HUES48 (cell line): ENCODE data around the gene CCM2.
"Not testable (repeated sequence)": the region's sequence is repeated elsewhere in the genome, so short reads cannot be mapped to it uniquely, and the experiment has no call there.

ENCODE experiments used
- H3K27ac ChIP-seq: one replicate; pipeline ENCODE4 v1.7.0; 2013; ENCODE audit warnings: low read depth, low read length, inconsistent platforms
- H3K27me3 ChIP-seq: 2 replicates; pipeline ENCODE4 v1.6.1; 2013; ENCODE audit warnings: mild to moderate bottlenecking, low read length; ENCODE audit not compliant: control insufficient read depth, insufficient read depth
- H3K36me3 ChIP-seq: 2 replicates; pipeline ENCODE4 v1.6.1; 2013; ENCODE audit warnings: low read length; ENCODE audit not compliant: control insufficient read depth, insufficient read depth
- H3K4me1 ChIP-seq: 2 replicates; pipeline ENCODE4 v1.6.1; 2013; ENCODE audit warnings: mild to moderate bottlenecking, low read length; ENCODE audit not compliant: control insufficient read depth, insufficient read depth
- H3K4me3 ChIP-seq: 2 replicates; pipeline ENCODE4 v1.5.1; 2013; ENCODE audit warnings: mild to moderate bottlenecking, low read depth, low read length
- H3K9ac ChIP-seq: 2 replicates; pipeline ENCODE4 v1.6.1; 2013; ENCODE audit warnings: mild to moderate bottlenecking, low read depth, low read length, moderate library complexity
- H3K9me3 ChIP-seq: 2 replicates; pipeline ENCODE4 v1.6.1; 2013; ENCODE audit warnings: low read length; ENCODE audit not compliant: control insufficient read depth, insufficient read depth

The CCM2 gene

DNA sequence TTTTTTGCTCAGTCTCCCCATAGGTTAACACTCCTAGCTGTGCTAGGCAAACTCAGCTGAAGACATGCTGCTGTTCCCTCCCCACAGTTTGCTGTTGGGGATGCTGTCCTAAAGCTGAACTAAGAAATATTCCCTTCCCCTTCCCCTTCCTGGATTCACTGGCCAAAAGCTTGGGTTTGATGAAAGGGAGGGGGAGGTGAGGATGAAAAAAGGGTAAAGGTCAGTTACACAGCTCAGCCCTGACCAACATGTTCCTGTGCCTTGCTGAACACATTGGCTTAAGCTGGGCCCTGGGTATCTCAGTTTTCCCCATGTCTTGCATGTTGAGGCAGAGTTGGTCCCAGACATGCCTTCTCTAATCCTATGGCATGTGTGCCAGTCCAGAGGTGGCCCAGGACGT lies 15.3 kb downstream of the CCM2 start:
- Histone ChIP-seq H3K27me3 (no peaks in the 10 kb centered on the region), H3K27ac (no peak overlapping the region), H3K4me1 (no peaks in the 10 kb centered on the region), H3K36me3 (0 out of 2 replicates have a peak, but pooled peaks cover 2% of the 10 kb centered on the region), H3K4me3 (no peak overlapping the region), H3K9ac (no peak overlapping the region), H3K9me3 (peaks cover 2% of the 10 kb centered on the region)

DNA sequence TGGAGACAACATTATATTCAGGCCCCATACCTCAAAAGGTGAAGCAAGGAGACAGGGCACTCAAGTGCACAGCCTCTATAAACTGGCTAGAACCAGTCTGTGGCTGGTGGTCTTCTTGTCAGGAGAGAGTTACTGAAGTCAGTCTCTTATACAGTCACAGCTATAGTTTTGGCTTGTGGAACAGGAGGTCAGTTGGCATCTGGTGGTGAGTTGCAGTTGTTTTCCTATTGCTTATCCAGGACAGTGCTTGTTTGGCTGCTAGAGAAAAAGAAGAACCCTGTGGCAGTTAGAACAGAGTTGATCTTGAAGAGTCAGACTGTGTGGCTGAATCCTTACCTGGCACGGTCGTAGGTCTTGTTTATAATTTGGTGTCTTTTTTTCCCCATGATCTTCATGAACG lies 17.3 kb downstream of the CCM2 start:
- H3K27me3 ChIP-seq = no peaks in the 10 kb centered on the region
- peaks cover 2% of the 10 kb centered on the region for H3K9me3 ChIP-seq
- H3K27ac ChIP-seq = no peak overlapping the region
- H3K4me3 ChIP-seq = no peak overlapping the region
- H3K4me1 ChIP-seq = no peaks in the 10 kb centered on the region
- H3K9ac ChIP-seq = no peak overlapping the region
- 0 out of 2 replicates have a peak, but pooled peaks cover 2% of the 10 kb centered on the region for H3K36me3 ChIP-seq

DNA sequence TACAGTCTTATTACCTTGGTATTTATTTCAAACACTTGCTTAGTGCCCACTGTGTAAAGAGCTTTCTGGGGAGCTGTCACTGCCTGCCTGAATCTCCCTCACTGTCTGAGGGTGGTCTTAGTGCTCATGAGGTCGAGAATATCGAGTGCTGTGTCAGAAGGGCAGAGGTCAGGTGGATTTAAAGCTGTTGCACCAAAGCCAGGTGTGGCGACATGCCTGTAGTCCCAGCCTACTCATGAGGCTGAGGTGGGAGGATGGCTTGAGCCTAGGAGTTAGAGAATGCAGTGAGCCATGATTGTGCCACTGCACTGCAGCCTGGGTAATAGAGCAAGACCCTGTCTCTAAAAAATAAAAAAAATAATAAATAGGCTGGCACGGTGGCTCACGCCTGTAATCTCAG lies 20.9 kb downstream of the CCM2 start:
- Histone ChIP-seq H3K27me3 (no peaks in the 10 kb centered on the region), H3K4me3 (no peak overlapping the region), H3K9ac (no peak overlapping the region), H3K4me1 (no peaks in the 10 kb centered on the region), H3K9me3 (peaks cover 2% of the 10 kb centered on the region), H3K36me3 (0 out of 2 replicates have a peak, but pooled peaks cover 2% of the 10 kb centered on the region), H3K27ac (no peak overlapping the region)

DNA sequence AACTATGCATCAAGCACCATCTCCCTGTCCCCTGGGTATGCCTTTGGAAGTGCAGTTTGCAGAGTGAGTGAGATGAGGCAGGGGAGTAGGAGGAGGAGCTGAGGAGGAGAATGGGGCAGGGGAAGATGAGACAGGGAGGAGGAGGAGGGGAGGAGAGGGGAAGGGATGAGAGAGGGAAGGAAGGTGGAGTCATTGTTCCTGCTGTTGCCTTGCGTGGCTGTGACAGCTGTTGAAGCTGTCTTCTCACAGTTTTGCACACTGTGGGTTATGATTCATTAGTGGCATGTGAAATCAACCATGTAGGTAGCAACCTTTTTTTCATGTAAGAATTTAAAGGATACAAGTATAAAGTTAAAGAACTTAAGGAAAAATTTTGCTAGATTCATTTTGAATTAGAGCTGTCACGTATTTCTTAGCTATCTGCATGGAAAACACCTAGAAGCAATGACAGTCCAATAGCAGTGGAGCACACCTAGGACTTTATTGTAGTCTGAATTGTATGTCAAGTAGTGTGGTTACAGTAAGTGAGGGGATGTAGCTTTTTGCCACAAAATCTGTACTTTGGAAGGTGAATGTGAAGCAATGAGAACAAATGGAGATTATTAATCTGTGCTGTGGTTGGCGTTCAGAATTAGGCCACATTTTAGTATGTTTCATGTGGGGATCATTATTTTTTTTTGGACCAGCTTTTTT lies 21.7 kb downstream of the CCM2 start:
- Histone ChIP-seq H3K4me1 (no peaks in the 10 kb centered on the region), H3K36me3 (0 out of 2 replicates have a peak, but pooled peaks cover 4% of the 10 kb centered on the region), H3K9me3 (peaks cover 2% of the 10 kb centered on the region), H3K27me3 (no peaks in the 10 kb centered on the region), H3K27ac (no peak overlapping the region), H3K9ac (no peak overlapping the region), H3K4me3 (no peak overlapping the region)

DNA sequence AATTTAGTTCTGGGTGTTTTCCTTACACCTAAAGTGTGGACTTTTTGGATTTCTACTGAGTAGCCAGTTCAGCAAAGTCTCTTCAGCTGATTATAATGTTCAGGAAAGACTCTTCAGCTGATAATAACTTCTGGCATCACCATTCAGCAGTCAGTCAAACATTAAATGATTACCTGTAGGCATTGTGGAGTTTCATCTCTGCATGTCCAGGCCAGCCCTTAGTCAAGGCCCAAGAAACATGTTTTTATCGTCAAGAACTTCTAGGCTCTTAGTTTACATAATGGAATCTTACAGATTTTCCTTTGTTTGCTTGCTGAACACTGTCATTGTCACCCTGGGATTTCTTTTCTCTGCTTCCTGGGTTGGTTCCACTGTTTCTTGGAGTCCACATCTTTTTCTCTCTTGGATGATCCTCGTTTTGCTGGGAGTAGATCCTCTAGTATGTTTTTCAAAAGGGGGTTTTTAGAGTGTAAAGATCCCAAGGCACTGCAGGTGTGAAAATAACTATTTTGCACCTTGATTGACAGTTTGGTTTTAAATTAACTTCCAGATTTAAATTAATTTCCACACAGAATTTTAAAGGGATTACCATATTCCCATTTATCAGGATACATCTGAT lies 24.2 kb downstream of the CCM2 start:
- Histone ChIP-seq H3K27ac (no peak overlapping the region), H3K4me3 (no peak overlapping the region), H3K4me1 (no peaks in the 10 kb centered on the region), H3K27me3 (no peaks in the 10 kb centered on the region), H3K9ac (no peak overlapping the region), H3K36me3 (0 out of 2 replicates have a peak, but pooled peaks cover 12% of the 10 kb centered on the region), H3K9me3 (no peaks in the 10 kb centered on the region)

DNA sequence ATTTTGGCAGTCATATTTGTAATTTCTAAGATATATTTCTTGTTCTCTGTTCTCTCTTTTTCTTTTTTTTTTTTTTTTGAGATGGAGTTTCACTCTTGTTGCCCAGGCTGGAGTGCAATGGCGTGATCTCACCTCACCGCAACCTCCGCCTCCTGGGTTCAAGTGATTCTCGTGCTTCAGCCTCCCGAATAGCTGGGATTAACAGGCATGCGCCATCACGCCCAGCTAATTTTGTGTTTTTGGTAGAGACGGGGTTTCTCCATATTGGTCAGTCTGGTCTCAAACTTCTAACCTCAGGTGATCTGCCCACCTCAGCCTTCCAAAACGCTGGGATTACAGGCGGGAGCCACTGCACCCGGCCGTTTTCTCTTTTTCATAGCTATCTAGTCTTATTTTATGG lies 25.5 kb downstream of the CCM2 start:
- H3K36me3 ChIP-seq, H3K9me3 ChIP-seq, H3K4me3 ChIP-seq, H3K9ac ChIP-seq, H3K27ac ChIP-seq, H3K4me1 ChIP-seq, H3K27me3 ChIP-seq: not testable (repeated sequence)

DNA sequence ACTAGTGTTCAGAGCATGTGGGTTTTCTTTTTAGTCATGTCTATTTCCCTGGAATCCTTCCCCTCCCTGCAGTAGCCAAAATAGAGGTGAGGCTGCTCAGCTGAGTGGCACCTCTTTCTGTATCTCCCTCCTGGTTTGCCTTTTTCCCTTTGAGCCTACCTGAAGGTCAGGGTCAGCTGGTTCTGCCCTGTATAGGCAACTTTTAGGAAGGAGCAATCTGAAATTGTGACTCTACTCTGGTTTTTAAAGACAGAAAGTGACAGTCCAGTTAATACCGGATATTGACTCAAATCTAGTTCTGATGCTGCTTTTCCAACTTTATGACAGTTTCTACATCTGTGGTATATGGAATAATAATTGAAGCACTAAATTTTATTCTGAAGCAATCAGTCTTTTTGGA lies 26.0 kb downstream of the CCM2 start:
- no peaks in the 10 kb centered on the region for H3K9me3 ChIP-seq
- no peaks in the 10 kb centered on the region for H3K27me3 ChIP-seq
- no peak overlapping the region for H3K4me3 ChIP-seq
- 0 out of 2 replicates have a peak, but pooled peaks cover 10% of the 10 kb centered on the region for H3K36me3 ChIP-seq
- H3K9ac ChIP-seq = no peak overlapping the region
- H3K4me1 ChIP-seq = no peaks in the 10 kb centered on the region
- no peak overlapping the region for H3K27ac ChIP-seq

DNA sequence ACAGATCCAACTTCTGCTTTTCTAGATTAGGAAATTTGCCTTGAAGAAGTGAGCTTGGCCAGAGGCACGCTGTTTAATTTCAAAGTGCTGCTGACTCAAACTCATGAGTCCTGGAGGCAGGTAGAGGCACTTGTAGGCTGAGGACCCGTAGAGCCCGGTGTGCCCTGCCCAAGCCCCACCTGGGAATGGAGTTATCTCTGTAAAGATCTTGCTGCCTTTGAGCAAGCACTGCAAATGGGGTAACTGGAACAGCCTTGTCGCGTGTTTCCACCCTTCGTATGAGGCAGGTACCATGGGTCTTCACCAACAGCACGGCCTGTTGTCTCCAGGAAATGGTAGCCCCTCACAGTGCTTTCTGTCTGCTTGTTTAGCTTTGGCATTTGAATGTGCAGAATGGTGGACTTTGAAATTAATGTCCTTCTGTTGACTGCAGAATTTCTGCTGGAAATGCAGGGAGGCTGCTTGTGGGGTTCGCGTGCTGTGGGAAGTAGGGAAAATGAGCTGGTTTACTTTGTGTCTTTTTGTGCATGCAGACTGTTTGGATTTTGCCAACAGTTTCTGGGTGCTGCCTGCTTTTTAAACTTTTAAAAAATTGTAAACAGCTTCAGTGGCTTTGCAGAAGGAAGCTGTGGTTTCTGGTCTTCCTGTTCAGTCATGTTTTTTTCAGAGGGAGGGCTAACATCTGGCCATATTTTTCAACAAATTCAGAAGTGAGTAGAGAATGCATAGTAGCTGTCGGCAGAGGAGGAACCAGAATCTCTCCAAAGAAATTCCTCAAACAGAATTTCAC lies 27.2 kb downstream of the CCM2 start:
- Histone ChIP-seq H3K27me3 (no peaks in the 10 kb centered on the region), H3K9ac (no peak overlapping the region), H3K4me1 (peaks cover 4% of the 10 kb centered on the region; the same call in 1 of the 2 replicates), H3K9me3 (no peaks in the 10 kb centered on the region), H3K27ac (no peak overlapping the region), H3K4me3 (no peak overlapping the region), H3K36me3 (0 out of 2 replicates have a peak, but pooled peaks cover 10% of the 10 kb centered on the region)

DNA sequence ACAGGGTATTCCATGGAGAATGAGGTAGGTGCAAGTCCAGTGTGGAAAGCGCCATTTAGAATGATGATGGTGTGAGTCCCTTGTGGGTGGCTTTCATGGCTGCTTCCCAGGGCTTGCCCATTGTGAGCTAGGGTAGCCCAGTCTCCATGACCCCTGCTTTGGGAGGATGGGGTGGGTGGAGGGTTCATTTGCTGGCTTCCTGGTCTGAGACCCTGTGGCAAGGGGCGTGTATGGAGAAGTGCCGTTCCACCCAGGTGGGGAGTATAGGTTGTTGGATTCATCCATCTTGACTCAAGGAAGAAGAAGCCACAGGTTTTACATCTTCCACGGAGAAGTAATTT lies 27.7 kb downstream of the CCM2 start:
- H3K27me3 ChIP-seq = no peaks in the 10 kb centered on the region
- peaks cover 4% of the 10 kb centered on the region; the same call in 1 of the 2 replicates for H3K4me1 ChIP-seq
- no peak overlapping the region for H3K4me3 ChIP-seq
- H3K9me3 ChIP-seq = no peaks in the 10 kb centered on the region
- no peak overlapping the region for H3K9ac ChIP-seq
- no peak overlapping the region for H3K27ac ChIP-seq
- H3K36me3 ChIP-seq = 0 out of 2 replicates have a peak, but pooled peaks cover 10% of the 10 kb centered on the region

DNA sequence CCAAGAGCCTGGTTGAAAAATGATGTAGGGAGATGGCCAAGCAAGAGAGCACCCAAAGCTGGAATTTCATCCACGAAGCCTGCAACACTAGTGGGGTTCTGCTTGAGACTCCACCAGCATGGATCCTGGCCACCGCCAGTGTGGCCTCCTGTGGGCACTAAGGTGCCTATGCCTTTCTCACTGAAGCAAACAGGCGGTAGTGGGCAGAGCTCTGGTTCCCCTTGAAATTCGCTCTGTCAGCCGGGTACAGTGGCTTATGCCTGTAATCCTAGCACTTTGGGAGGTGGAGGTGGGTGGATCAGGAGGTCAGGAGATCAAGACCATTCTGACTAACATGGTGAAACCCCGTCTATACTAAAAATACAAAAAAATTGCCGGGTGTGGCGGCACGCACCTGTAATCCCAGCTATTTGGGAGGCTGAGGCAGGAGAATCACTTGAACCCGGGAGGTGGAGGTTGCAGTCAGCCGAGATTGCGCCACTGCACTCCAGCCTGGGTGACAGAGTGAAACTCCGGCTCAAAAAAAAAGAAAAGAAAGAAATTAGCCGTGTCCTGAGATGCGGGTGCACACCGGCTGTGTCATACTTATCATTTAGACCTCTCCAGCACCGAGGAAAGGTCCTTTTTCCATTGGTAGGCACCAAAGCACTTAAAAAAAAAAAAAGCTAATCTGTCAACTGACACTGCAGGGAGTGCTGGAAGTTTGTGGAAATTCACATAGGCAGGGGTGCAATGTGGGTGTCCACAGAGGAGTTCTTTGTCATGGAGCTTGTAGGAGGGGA lies 28.3 kb downstream of the CCM2 start:
- no peaks in the 10 kb centered on the region for H3K9me3 ChIP-seq
- 0 out of 2 replicates have a peak, but pooled peaks cover 10% of the 10 kb centered on the region for H3K36me3 ChIP-seq
- H3K4me3 ChIP-seq = no peak overlapping the region
- H3K27ac ChIP-seq = no peak overlapping the region
- peaks cover 4% of the 10 kb centered on the region; the same call in 1 of the 2 replicates for H3K4me1 ChIP-seq
- no peak overlapping the region for H3K9ac ChIP-seq
- no peaks in the 10 kb centered on the region for H3K27me3 ChIP-seq
